Breast epithelium (tissue), 4 donors: ENCODE data around the gene TGM1. TPM values are rescaled to one million over a fixed set of nuclear protein-coding genes. Genes with fewer than 3 reads are reported as not detected.

ENCODE experiments used
- DNase-seq, 2 donors: peaks; one replicate each; pipeline ENCODE4 v3.0.0-alpha.2; 2019; ENCODE audit warnings: low spot score in 2 of 2
- H3K27ac ChIP-seq, 2 donors: fragments of 200-600 bp; sonication (generic) in 1 of 2; one replicate each; pipeline ENCODE4 v1.5.1; 2016 to 2019; ENCODE audit warnings: mild to moderate bottlenecking in 1 of 2
- H3K27me3 ChIP-seq, 2 donors: fragments of 200-600 bp; sonication (generic) in 1 of 2; one replicate each; pipeline versions ENCODE4 v1.5.1 to v1.6.0; 2017 to 2019; ENCODE audit warnings: control low read depth in 1 of 2, mild to moderate bottlenecking in 1 of 2
- H3K36me3 ChIP-seq: fragments of 200-600 bp; one replicate; pipeline ENCODE4 v1.5.1; 2019
- H3K4me1 ChIP-seq, 2 donors: fragments of 200-600 bp; sonication (generic); one replicate each; pipeline ENCODE4 v1.5.1; 2016 to 2019; ENCODE audit warnings: control low read depth in 1 of 2
- H3K4me3 ChIP-seq, 3 donors: fragments of 200-600 bp; sonication (generic); 1 replicate in 2 of 3; 2 replicates in 1 of 3; pipeline ENCODE4 v1.5.1; 2016 to 2019; ENCODE audit warnings: mild to moderate bottlenecking in 3 of 3, moderate library complexity in 2 of 3
- H3K9me3 ChIP-seq, 2 donors: fragments of 200-600 bp; sonication (generic) in 1 of 2; one replicate each; pipeline ENCODE4 v1.5.1; 2016 to 2019; ENCODE audit warnings: control low read depth in 1 of 2
- CTCF ChIP-seq, 3 donors: fragments of 450-650 bp; IDR thresholded peaks; one replicate each; pipeline ENCODE4 v1.5.1; 2016 to 2017; ENCODE audit warnings: antibody characterized with exemption in 3 of 3, mild to moderate bottlenecking in 3 of 3, moderate library complexity in 3 of 3
- POLR2A ChIP-seq: fragments of 450-650 bp; IDR thresholded peaks from one replicate; pipeline ENCODE4 v1.6.1; 2016; ENCODE audit warnings: antibody characterized with exemption, mild to moderate bottlenecking, moderate library complexity
- POLR2AphosphoS5 ChIP-seq, 3 donors: sonication (generic); formaldehyde crosslinking; IDR thresholded peaks; one replicate each; pipeline ENCODE4 v1.6.1; 2017; ENCODE audit warnings: antibody characterized with exemption in 3 of 3
- intact Hi-C: fragments of 100-400 bp; cut with DNase I; formaldehyde crosslinking; loops from one replicate; pipeline ENCODE4 v1.15.1; 2023; ENCODE audit warnings: low total_unique reads
- total RNA-seq, 3 donors: library from RNA; depleted of rRNA; stranded (reverse); fragments of >200 nt; gene quantifications; one replicate each; pipeline ENCODE4 v1.1.0, GENCODE V29; 2016

TGM1 gene
- total RNA-seq, 3 donors from 2014 or later, result 0.32 to 18.7 (median 1.6) TPM

- Histone ChIP-seq H3K27me3 (no peaks in the 10 kb centered on the region), H3K9me3 (no peaks in the 10 kb centered on the region), H3K4me3 (no peak overlapping the region), H3K4me1 (no peaks in the 10 kb centered on the region), H3K27ac (peak overlapping the region; percentile 45 to 55), H3K36me3 (peaks cover 9% of the 10 kb centered on the region)
- DNase-seq, result no peak
- TF ChIP-seq CTCF (IDR thresholded peaks at IDR 0.05) (no peak), POLR2A (no peak), POLR2AphosphoS5 (IDR thresholded peaks at IDR 0.05) (no peak)
- intact Hi-C loops, result no loop called here
Observed at GRCh38 chr14:24264298-24264697, 1.3 kb upstream of the TGM1 start.

GRCh38 chr14:24263848-24264247 is 871 bp upstream of the TGM1 start:
- H3K36me3 ChIP-seq, result peaks cover 9% of the 10 kb centered on the region
- no peak for DNase-seq
- no peaks in the 10 kb centered on the region for H3K27me3 ChIP-seq
- no peaks in the 10 kb centered on the region for H3K4me1 ChIP-seq
- TF ChIP-seq POLR2A, result no peak
- no peak for TF ChIP-seq POLR2AphosphoS5 (IDR thresholded peaks at IDR 0.05)
- TF ChIP-seq CTCF (IDR thresholded peaks at IDR 0.05), result no peak
- peak overlapping the region; percentile 45 to 55 for H3K27ac ChIP-seq
- H3K9me3 ChIP-seq, result no peaks in the 10 kb centered on the region
- no peak overlapping the region for H3K4me3 ChIP-seq
- intact Hi-C loops, result no loop called here

GRCh38 chr14:24261969-24262327 is 1.0 kb downstream of the TGM1 start:
- H3K36me3 ChIP-seq, result peaks cover 9% of the 10 kb centered on the region
- no peak for DNase-seq

GRCh38 chr14:24261256-24261968 is 1.6 kb downstream of the TGM1 start:
- DNase-seq, result no peak
- Histone ChIP-seq H3K4me3 (no peak overlapping the region), H3K27me3 (no peaks in the 10 kb centered on the region), H3K36me3 (peaks cover 4% of the 10 kb centered on the region), H3K4me1 (no peaks in the 10 kb centered on the region), H3K9me3 (no peaks in the 10 kb centered on the region), H3K27ac (no peak overlapping the region)
- TF ChIP-seq CTCF (IDR thresholded peaks at IDR 0.05) (no peak), POLR2A (no peak)
- intact Hi-C loops, result no loop called here

More at GRCh38 chr14:24261969-24262327, 1.0 kb downstream of the TGM1 start:
- Histone ChIP-seq H3K4me1 (no peaks in the 10 kb centered on the region), H3K9me3 (no peaks in the 10 kb centered on the region), H3K4me3 (no peak overlapping the region), H3K27me3 (no peaks in the 10 kb centered on the region), H3K27ac (no peak overlapping the region)
- no peak for TF ChIP-seq POLR2AphosphoS5 (IDR thresholded peaks at IDR 0.05)
- TF ChIP-seq POLR2A, result no peak
- TF ChIP-seq CTCF (IDR thresholded peaks at IDR 0.05), result no peak
- intact Hi-C loops, result no loop called here

GRCh38 chr14:24260780-24261157 is 2.2 kb downstream of the TGM1 start:
- intact Hi-C loops, result no loop called here
- DNase-seq, result no peak
- TF ChIP-seq POLR2A (no peak), POLR2AphosphoS5 (IDR thresholded peaks at IDR 0.05) (no peak), CTCF (IDR thresholded peaks at IDR 0.05) (no peak)
- no peaks in the 10 kb centered on the region for H3K27me3 ChIP-seq
- H3K36me3 ChIP-seq, result no peaks in the 10 kb centered on the region
- peak overlapping the region in 1 of 2 donors; percentile 82 for H3K27ac ChIP-seq
- no peaks in the 10 kb centered on the region for H3K4me1 ChIP-seq
- no peaks in the 10 kb centered on the region for H3K9me3 ChIP-seq
- H3K4me3 ChIP-seq, result no peak overlapping the region
